ENCODE data around the gene USP12. TPM values are rescaled to one million over a fixed set of nuclear protein-coding genes. Genes with fewer than 3 reads are reported as not detected.

USP12 gene
- total RNA-seq, 1 donor from 2014 or later, result 30.5 TPM

DNA sequence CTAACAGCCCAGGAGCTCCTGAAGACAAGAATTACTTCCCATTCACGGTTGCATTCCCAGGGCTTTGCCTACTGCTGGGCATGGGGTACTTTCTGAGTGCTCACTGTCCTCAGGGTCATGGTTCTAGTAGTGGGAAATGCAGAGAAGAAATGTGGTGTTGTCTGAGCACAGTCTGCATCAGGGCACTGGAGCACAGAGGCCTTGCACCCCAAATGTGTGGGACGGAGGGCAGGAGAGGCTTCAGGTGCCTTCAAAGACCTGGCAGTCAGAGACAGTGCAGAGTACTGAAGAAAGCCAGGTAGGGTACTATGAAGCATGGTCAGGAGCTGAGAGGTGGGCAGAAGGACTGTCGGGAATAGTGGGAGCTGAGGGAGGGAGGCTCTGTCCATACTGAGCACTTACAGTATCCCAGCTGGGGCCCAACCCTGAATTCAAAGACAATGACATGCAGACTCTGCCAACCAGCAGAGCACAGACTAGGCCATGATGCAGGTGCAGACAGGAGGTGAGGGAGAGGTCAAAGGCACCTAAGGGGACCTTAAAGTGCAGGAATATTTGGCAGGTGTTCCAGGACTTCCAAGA, 144.4 kb downstream of the USP12 start:
- Histone ChIP-seq H3K79me2 (ENCODE audit: insufficient read depth, low read length) (no peaks in the 10 kb centered on the region), H3K27ac (ENCODE audit: low read depth, low read length) (no peak overlapping the region), H3K4me2 (ENCODE audit: low read length) (no peak overlapping the region), H3K4me1 (ENCODE audit: insufficient read depth, low read length) (peaks cover 14% of the 10 kb centered on the region), H3K9ac (ENCODE audit: low read length) (no peak overlapping the region), H3K27me3 (ENCODE audit: insufficient read depth, low read length) (peaks cover 10% of the 10 kb centered on the region), H4K20me1 (ENCODE audit: insufficient read depth, low read length) (no peaks in the 10 kb centered on the region), H3K9me3 (ENCODE audit: insufficient read depth, low read depth, low read length) (no peaks in the 10 kb centered on the region), H2AFZ (ENCODE audit: low read depth, low read length) (no peak overlapping the region), H3K36me3 (ENCODE audit: insufficient read depth, low read length) (no peaks in the 10 kb centered on the region), H3K4me3 (ENCODE audit: insufficient read depth, low read depth, low read length) (no peak overlapping the region)
- H3K27ac Mint-ChIP-seq (ENCODE audit: unreplicated experiment), result no peak overlapping the region
- FAIRE-seq, result no peak
- no peak overlapping the region for H3K4me3 Mint-ChIP-seq (ENCODE audit: unreplicated experiment)
- H3K36me3 Mint-ChIP-seq (ENCODE audit: low read depth, unreplicated experiment), result peaks cover 5% of the 10 kb centered on the region
- peaks cover 6% of the 10 kb centered on the region for H3K9me3 Mint-ChIP-seq (ENCODE audit: unreplicated experiment)
- peaks cover 6% of the 10 kb centered on the region for H3K4me1 Mint-ChIP-seq (ENCODE audit: low read depth, unreplicated experiment)
- H3K27me3 Mint-ChIP-seq (ENCODE audit: low read depth, unreplicated experiment), result peaks cover 23% of the 10 kb centered on the region
- TF ChIP-seq, protein P1, sequence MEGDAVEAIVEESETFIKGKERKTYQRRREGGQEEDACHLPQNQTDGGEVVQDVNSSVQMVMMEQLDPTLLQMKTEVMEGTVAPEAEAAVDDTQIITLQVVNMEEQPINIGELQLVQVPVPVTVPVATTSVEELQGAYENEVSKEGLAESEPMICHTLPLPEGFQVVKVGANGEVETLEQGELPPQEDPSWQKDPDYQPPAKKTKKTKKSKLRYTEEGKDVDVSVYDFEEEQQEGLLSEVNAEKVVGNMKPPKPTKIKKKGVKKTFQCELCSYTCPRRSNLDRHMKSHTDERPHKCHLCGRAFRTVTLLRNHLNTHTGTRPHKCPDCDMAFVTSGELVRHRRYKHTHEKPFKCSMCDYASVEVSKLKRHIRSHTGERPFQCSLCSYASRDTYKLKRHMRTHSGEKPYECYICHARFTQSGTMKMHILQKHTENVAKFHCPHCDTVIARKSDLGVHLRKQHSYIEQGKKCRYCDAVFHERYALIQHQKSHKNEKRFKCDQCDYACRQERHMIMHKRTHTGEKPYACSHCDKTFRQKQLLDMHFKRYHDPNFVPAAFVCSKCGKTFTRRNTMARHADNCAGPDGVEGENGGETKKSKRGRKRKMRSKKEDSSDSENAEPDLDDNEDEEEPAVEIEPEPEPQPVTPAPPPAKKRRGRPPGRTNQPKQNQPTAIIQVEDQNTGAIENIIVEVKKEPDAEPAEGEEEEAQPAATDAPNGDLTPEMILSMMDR (IDR thresholded peaks at IDR 0.05; ENCODE audit: insufficient read depth, low read depth, low read length), result no peak
- TF ChIP-seq EZH2 (IDR thresholded peaks at IDR 0.05; ENCODE audit: insufficient read depth, low read length), result no peak
- DNase-seq (ENCODE audit: low read depth), result no peak

DNA sequence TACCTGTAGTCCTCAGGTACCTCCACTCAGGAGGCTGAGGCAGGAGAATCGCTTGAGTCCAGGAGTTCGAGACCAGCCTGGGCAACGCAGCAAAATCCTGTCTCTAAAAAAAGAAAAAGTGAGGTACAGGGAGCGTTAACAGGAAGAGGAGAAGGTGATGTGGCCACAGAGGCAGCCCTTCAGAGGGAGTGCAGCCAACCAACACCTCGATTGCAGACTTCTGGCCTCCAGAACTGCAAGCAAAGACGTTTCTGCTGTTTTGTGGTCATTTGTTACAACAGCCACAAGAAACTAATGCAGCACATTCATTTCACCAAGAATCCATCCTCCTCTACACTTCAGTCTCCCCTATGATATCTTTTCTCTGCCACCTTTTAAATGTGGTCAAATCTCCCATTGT, 145.2 kb downstream of the USP12 start:
- Histone ChIP-seq H3K9me3 (ENCODE audit: insufficient read depth, low read depth, low read length) (no peaks in the 10 kb centered on the region), H3K27ac (ENCODE audit: low read depth, low read length) (no peak overlapping the region), H3K27me3 (ENCODE audit: insufficient read depth, low read length) (peaks cover 10% of the 10 kb centered on the region), H3K4me3 (ENCODE audit: insufficient read depth, low read depth, low read length) (no peak overlapping the region), H3K36me3 (ENCODE audit: insufficient read depth, low read length) (no peaks in the 10 kb centered on the region), H3K9ac (ENCODE audit: low read length) (no peak overlapping the region), H4K20me1 (ENCODE audit: insufficient read depth, low read length) (no peaks in the 10 kb centered on the region), H3K4me1 (ENCODE audit: insufficient read depth, low read length) (peaks cover 15% of the 10 kb centered on the region), H3K79me2 (ENCODE audit: insufficient read depth, low read length) (no peaks in the 10 kb centered on the region), H2AFZ (ENCODE audit: low read depth, low read length) (no peak overlapping the region), H3K4me2 (ENCODE audit: low read length) (no peak overlapping the region)
- Mint-ChIP-seq H3K27ac (ENCODE audit: unreplicated experiment) (no peak overlapping the region), H3K36me3 (ENCODE audit: low read depth, unreplicated experiment) (peaks cover 5% of the 10 kb centered on the region), H3K27me3 (ENCODE audit: low read depth, unreplicated experiment) (peaks cover 23% of the 10 kb centered on the region), H3K4me1 (ENCODE audit: low read depth, unreplicated experiment) (peaks cover 6% of the 10 kb centered on the region), H3K4me3 (ENCODE audit: unreplicated experiment) (no peak overlapping the region), H3K9me3 (ENCODE audit: unreplicated experiment) (peaks cover 6% of the 10 kb centered on the region)
- FAIRE-seq, result no peak
- DNase-seq (ENCODE audit: low read depth), result no peak
- no peak for TF ChIP-seq EZH2 (IDR thresholded peaks at IDR 0.05; ENCODE audit: insufficient read depth, low read length)
- TF ChIP-seq, protein P1 (IDR thresholded peaks at IDR 0.05; ENCODE audit: insufficient read depth, low read depth, low read length), result no peak

DNA sequence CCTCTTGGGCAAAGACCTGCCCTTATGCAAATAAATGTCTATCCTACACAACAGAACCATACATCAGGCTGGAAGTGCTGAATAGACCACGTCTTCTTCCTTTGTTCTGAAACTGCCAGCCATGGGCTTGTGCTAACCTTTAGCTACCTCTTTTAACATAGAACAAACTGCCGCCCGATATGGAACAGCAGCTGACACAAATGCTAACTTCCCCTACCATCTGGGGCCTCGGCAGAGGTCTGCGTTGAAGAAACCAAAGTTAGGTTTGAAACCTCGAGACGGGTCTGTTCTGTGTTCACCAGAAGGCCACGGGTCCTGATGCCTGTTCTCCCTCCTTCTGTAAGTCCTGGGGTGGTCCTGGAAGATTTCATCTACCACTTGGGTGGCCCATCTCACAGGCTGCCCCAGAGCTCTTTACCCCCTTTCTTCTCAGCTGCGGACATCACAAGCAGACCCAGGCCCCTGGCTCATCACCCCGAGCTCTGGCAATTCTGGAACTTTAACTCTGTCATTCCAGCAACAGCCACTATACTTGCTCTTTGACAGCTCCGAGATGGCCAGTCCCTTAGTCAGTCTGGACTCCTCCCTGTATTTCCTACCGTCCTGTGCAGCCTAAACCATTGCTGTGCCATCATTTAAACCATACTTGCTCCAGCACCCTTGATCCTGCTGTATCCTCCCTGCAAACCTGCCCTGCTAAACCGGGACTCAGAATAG, 146.7 kb downstream of the USP12 start:
- DNase-seq (ENCODE audit: low read depth) (no peak), FAIRE-seq (no peak)
- H3K4me1 Mint-ChIP-seq (ENCODE audit: low read depth, unreplicated experiment), result peaks cover 6% of the 10 kb centered on the region
- no peak overlapping the region for H3K27ac ChIP-seq (ENCODE audit: low read depth, low read length)
- H2AFZ ChIP-seq (ENCODE audit: low read depth, low read length), result no peak overlapping the region
- no peak overlapping the region for H3K4me3 ChIP-seq (ENCODE audit: insufficient read depth, low read depth, low read length)
- H3K36me3 ChIP-seq (ENCODE audit: insufficient read depth, low read length), result no peaks in the 10 kb centered on the region
- peaks cover 10% of the 10 kb centered on the region for H3K27me3 ChIP-seq (ENCODE audit: insufficient read depth, low read length)
- H3K9ac ChIP-seq (ENCODE audit: low read length), result no peak overlapping the region
- TF ChIP-seq EZH2 (IDR thresholded peaks at IDR 0.05; ENCODE audit: insufficient read depth, low read length), result no peak
- TF ChIP-seq, protein P1 (IDR thresholded peaks at IDR 0.05; ENCODE audit: insufficient read depth, low read depth, low read length), result no peak
- H3K27ac Mint-ChIP-seq (ENCODE audit: unreplicated experiment), result no peak overlapping the region
- H3K9me3 ChIP-seq (ENCODE audit: insufficient read depth, low read depth, low read length), result no peaks in the 10 kb centered on the region
- no peak overlapping the region for H3K4me2 ChIP-seq (ENCODE audit: low read length)
- peaks cover 15% of the 10 kb centered on the region for H3K4me1 ChIP-seq (ENCODE audit: insufficient read depth, low read length)
- H3K36me3 Mint-ChIP-seq (ENCODE audit: low read depth, unreplicated experiment), result peaks cover 5% of the 10 kb centered on the region
- H3K79me2 ChIP-seq (ENCODE audit: insufficient read depth, low read length), result no peaks in the 10 kb centered on the region
- peaks cover 23% of the 10 kb centered on the region for H3K27me3 Mint-ChIP-seq (ENCODE audit: low read depth, unreplicated experiment)
- H3K9me3 Mint-ChIP-seq (ENCODE audit: unreplicated experiment), result peaks cover 8% of the 10 kb centered on the region
- H4K20me1 ChIP-seq (ENCODE audit: insufficient read depth, low read length), result no peaks in the 10 kb centered on the region
- H3K4me3 Mint-ChIP-seq (ENCODE audit: unreplicated experiment), result no peak overlapping the region

Measured in astrocyte (in vitro differentiated cells and primary cell).